Tibial artery (tissue), 4 donors: ENCODE data around the gene ANKRD40CL.

ENCODE experiments used
- DNase-seq, 2 donors: peaks; one replicate each; pipeline ENCODE4 v3.0.0-alpha.2; 2019
- H3K27ac ChIP-seq, 2 donors: fragments of 200-600 bp; sonication (generic) in 1 of 2; 1 replicate in 1 of 2; 2 replicates in 1 of 2; pipeline ENCODE4 v1.5.1; 2018 to 2019; ENCODE audit warnings: mild to moderate bottlenecking in 1 of 2
- H3K27me3 ChIP-seq, 2 donors: fragments of 200-600 bp; sonication (generic) in 1 of 2; one replicate each; pipeline versions ENCODE4 v1.5.1 to v1.6.0; 2016 to 2019
- H3K36me3 ChIP-seq, 3 donors: fragments of 200-600 bp; sonication (generic) in 2 of 3; one replicate each; pipeline ENCODE4 v1.5.1; 2016 to 2019; ENCODE audit warnings: mild to moderate bottlenecking in 2 of 3
- H3K4me1 ChIP-seq, 4 donors: fragments of 200-600 bp; sonication (generic) in 2 of 4; 1 replicate in 3 of 4; 2 replicates in 1 of 4; pipeline ENCODE4 v1.5.1; 2016 to 2019
- H3K4me3 ChIP-seq, 2 donors: fragments of 200-600 bp; sonication (generic) in 1 of 2; 1 replicate in 1 of 2; 2 replicates in 1 of 2; pipeline ENCODE4 v1.5.1; 2018 to 2019; ENCODE audit warnings: mild to moderate bottlenecking in 2 of 2
- H3K9me3 ChIP-seq, 3 donors: fragments of 200-600 bp; sonication (generic) in 1 of 3; one replicate each; pipeline ENCODE4 v1.5.1; 2016 to 2019
- intact Hi-C: fragments of 100-400 bp; cut with DNase I; formaldehyde crosslinking; loops from one replicate; pipeline ENCODE4 v1.15.0; 2023; ENCODE audit warnings: low total_unique reads
- TF ChIP-seq, protein P1 (sequence below), 2 experiments: fragments of 200-600 bp in 1 of 2; fragments of 450-650 bp in 1 of 2; IDR thresholded peaks; one replicate each; pipeline ENCODE4 v1.5.1; 2017 to 2019; ENCODE audit warnings: antibody characterized with exemption in 2 of 2, mild to moderate bottlenecking in 1 of 2, moderate library complexity in 1 of 2

The ANKRD40CL gene

DNA sequence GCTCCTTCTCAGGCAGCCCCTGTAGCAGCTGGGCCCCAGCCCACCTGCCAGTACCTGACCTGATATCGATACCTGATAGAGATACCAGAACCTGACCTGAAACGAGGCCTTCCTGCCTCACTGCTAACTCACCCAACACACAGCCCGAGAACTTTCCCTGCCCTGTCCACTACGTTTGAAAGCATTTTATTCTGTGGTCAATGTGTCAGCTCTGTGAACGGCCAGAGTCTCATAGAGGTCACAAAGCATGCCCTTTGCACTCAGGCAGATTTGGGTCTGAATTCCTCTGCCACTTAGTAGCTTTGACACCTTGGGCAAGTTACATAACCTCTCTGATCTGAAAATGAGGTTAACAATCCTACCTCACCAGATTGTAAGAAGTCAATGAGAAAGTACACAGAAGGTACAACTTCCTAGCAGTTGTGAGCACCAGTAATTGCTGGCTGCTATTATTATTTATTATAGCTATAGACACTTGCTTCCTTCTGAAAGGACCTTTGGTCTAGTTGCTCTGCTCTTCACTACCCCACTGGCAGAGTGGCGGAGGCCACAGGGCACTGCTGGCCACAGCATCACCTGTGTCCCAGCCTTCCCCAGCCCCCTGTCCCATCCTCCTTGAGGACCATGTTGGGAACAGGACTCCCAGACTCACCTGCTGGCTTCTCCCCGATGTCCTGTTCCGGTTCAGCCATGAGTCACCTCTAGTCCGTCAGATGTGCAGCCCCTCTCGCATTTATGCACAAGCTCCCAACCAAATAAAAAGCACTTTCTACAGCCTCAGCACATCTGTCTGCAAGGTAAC lies 895 bp downstream of the ANKRD40CL start:
- H3K9me3 ChIP-seq: no peaks in the 10 kb centered on the region
- DNase-seq: no peak
- intact Hi-C loops: no loop called here
- no peak overlapping the region for H3K4me3 ChIP-seq
- H3K4me1 ChIP-seq: peaks cover 0 to 26% (median 18%) of the 10 kb centered on the region in 4 donors
- no peak overlapping the region for H3K27ac ChIP-seq
- H3K36me3 ChIP-seq: no peaks in the 10 kb centered on the region
- no peaks in the 10 kb centered on the region for H3K27me3 ChIP-seq
- TF ChIP-seq, protein P1, sequence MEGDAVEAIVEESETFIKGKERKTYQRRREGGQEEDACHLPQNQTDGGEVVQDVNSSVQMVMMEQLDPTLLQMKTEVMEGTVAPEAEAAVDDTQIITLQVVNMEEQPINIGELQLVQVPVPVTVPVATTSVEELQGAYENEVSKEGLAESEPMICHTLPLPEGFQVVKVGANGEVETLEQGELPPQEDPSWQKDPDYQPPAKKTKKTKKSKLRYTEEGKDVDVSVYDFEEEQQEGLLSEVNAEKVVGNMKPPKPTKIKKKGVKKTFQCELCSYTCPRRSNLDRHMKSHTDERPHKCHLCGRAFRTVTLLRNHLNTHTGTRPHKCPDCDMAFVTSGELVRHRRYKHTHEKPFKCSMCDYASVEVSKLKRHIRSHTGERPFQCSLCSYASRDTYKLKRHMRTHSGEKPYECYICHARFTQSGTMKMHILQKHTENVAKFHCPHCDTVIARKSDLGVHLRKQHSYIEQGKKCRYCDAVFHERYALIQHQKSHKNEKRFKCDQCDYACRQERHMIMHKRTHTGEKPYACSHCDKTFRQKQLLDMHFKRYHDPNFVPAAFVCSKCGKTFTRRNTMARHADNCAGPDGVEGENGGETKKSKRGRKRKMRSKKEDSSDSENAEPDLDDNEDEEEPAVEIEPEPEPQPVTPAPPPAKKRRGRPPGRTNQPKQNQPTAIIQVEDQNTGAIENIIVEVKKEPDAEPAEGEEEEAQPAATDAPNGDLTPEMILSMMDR (IDR thresholded peaks at IDR 0.05): no peak

DNA sequence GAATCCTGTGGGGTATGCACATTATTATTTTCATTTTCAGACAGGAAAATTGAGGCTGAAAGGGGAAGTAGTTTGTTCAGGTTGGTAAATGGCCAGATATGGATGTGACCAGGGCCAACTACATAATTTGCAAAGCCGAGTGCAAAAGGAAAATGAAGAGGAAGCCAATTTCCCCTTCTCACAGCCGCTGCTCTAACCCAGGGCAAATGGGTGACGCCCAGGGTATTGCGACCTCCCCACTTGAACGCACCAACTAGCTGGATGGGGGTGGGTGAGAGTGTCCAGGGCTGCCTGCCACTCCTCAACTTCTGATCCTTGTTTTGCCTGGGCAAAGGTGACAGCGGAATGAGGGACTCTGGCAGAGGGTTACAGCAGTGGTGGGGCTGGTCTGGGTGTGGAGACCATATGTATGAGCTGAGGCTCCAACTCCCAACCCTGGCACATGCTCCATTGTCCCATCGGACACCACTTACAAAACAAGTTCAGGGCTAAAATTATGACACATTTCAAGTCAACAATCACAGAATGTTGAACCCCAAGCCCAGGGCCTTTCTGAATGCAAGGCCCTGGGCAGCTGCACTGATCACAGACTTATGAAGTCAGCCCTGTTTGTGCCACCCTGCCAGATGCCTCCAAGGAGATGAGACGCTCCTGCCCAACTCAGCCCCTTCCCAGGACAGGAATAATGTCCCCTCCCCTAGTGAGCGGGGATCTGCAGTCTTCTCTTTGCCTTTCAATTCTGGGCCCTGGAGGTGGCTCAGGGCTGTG lies 1.7 kb downstream of the ANKRD40CL start:
- H3K27me3 ChIP-seq: no peaks in the 10 kb centered on the region
- no peaks in the 10 kb centered on the region for H3K36me3 ChIP-seq
- intact Hi-C loops: no loop called here
- H3K4me3 ChIP-seq: no peak overlapping the region
- TF ChIP-seq, protein P1 (IDR thresholded peaks at IDR 0.05): no peak
- peaks cover 0 to 26% (median 18%) of the 10 kb centered on the region in 4 donors for H3K4me1 ChIP-seq
- no peak overlapping the region for H3K27ac ChIP-seq
- no peaks in the 10 kb centered on the region for H3K9me3 ChIP-seq
- no peak for DNase-seq

DNA sequence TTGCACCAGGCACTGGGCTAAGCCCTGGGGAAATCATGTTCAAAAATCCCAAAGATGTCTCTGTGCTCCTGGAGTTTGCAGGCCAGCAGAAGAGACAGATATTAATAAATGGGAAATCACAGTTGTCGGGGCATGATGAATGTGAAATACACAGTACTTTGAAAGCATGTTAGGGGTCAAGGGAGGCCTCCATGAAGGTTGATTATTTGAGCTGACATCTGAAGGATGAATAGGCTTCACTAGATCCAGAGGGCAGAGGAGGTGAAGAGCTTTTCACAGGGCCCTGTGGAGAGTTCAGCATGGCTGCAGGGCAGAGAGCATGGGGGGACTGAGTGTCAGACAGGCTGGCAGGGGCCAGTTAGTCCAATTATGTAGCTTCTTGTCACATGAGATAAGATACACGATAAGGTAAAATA lies 2.6 kb downstream of the ANKRD40CL start:
- DNase-seq: no peak
- no peak overlapping the region for H3K4me3 ChIP-seq
- TF ChIP-seq, protein P1 (IDR thresholded peaks at IDR 0.05): no peak
- H3K36me3 ChIP-seq: no peaks in the 10 kb centered on the region
- H3K9me3 ChIP-seq: no peaks in the 10 kb centered on the region
- H3K27ac ChIP-seq: no peak overlapping the region
- peaks cover 0 to 26% (median 18%) of the 10 kb centered on the region in 4 donors for H3K4me1 ChIP-seq
- intact Hi-C loops: no loop called here
- no peaks in the 10 kb centered on the region for H3K27me3 ChIP-seq

DNA sequence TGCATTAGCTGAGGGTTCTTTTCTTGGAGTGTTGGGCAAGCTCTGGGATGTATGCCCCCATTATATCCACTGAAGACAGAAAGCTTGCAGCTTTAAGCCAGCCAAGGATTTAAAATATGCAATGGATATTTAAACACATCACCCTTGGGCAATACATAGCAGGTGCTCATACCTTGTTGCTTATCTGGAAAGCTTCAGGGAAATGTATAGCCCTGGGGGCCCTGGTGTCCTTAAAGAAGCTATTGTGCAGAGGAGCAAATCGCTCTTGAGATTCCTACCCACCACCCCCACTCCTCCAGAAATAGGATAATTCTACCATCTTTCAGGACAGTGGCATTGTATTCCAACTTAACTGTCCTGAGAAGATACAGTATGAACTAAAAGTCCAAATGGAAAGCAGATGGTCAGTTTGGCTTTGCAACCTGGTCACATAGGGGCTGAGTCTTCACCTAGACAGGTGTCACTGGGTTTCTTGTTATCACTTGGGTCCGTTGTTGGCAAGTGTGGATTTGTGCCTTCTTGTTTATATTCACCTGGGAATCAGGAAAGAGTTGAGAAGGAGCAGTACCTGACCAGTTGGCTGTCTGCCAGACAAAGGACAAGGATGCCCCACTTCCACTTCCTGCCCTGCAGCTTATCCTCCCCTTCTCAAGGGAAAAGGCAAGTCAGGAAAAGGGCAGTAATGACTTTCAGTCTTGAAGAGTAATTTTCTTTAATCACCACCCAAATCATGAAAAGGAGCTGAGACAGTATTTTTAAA lies 3.4 kb downstream of the ANKRD40CL start:
- peaks cover 0 to 26% (median 18%) of the 10 kb centered on the region in 4 donors for H3K4me1 ChIP-seq
- intact Hi-C loops: no loop called here
- no peak for DNase-seq
- H3K27ac ChIP-seq: no peak overlapping the region
- no peaks in the 10 kb centered on the region for H3K36me3 ChIP-seq
- no peaks in the 10 kb centered on the region for H3K27me3 ChIP-seq
- H3K4me3 ChIP-seq: no peak overlapping the region
- H3K9me3 ChIP-seq: no peaks in the 10 kb centered on the region
- TF ChIP-seq, protein P1 (IDR thresholded peaks at IDR 0.05): no peak

DNA sequence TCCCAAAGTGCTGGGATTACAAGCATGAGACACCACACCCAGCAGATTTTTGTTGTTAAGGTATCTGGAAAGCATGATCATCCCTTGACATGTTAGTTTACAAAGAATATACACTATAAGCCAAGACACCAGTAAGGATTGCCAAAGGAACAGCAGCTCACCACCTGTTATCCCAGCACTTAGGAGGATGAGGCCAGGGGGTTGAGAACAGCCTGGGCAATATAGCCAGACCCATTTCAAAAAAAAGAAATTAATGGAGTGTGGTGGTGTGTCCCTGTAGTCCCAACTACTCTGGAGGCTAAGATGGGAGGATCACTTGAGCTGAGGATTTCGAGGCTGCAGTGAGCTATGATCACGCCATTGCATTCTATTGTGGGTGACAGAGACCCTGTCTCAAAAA lies 5.1 kb downstream of the ANKRD40CL start:
- peaks cover 0 to 28% (median 18%) of the 10 kb centered on the region in 4 donors for H3K4me1 ChIP-seq
- H3K4me3 ChIP-seq: no peak overlapping the region
- H3K27me3 ChIP-seq: no peaks in the 10 kb centered on the region
- DNase-seq: no peak
- TF ChIP-seq, protein P1 (IDR thresholded peaks at IDR 0.05): no peak
- intact Hi-C loops: no loop called here
- no peaks in the 10 kb centered on the region for H3K36me3 ChIP-seq
- no peaks in the 10 kb centered on the region for H3K9me3 ChIP-seq
- H3K27ac ChIP-seq: no peak overlapping the region
